Neural cell (in vitro differentiated cells): ENCODE results near the gene OGT. TPM values are rescaled to one million over a fixed set of nuclear protein-coding genes. Genes with fewer than 3 reads are reported as not detected.

Source experiments
- H2AFZ ChIP-seq: fragments of 200-600, 300-800 bp; sonication (generic), shearing (Covaris generic); 2 replicates; pipeline ENCODE4 v1.6.0; 2014; ENCODE audit warnings: low read depth, mild to moderate bottlenecking, antibody characterized with exemption, low read length, moderate library complexity
- H3F3A ChIP-seq: fragments of 200-600 bp; shearing (Covaris generic); 2 replicates; pipeline ENCODE4 v1.6.1; 2016; ENCODE audit warnings: mild to moderate bottlenecking, moderate library complexity, mixed read lengths, antibody characterized with exemption, low read length; ENCODE audit not compliant: insufficient read depth, poor library complexity, severe bottlenecking
- H3K27ac ChIP-seq: fragments of 200-600, 300-800 bp; sonication (generic), shearing (Covaris generic); 2 replicates; pipeline ENCODE4 v1.5.1; 2014; ENCODE audit warnings: mild to moderate bottlenecking, low read length, moderate library complexity
- H3K27me3 ChIP-seq: fragments of 300-800, 200-600 bp; sonication (generic), shearing (Covaris generic); 2 replicates; pipeline ENCODE4 v1.6.0; 2014; ENCODE audit warnings: mild to moderate bottlenecking, low read depth, low read length, moderate library complexity; ENCODE audit not compliant: insufficient read depth
- H3K36me3 ChIP-seq: fragments of 300-800, 200-600 bp; sonication (generic), shearing (Covaris generic); 2 replicates; pipeline ENCODE4 v1.5.1; 2014; ENCODE audit warnings: mild to moderate bottlenecking, antibody characterized with exemption, low read length, moderate library complexity; ENCODE audit not compliant: insufficient read depth
- H3K4me2 ChIP-seq: fragments of 300-800, 200-600 bp; sonication (generic), shearing (Covaris generic); 2 replicates; pipeline ENCODE4 v1.6.0; 2014; ENCODE audit warnings: mild to moderate bottlenecking, low read length
- H3K4me3 ChIP-seq: fragments of 300-800, 200-600 bp; sonication (generic), shearing (Covaris generic); 2 replicates; pipeline ENCODE4 v1.5.1; 2014; ENCODE audit warnings: mild to moderate bottlenecking, low read length, moderate library complexity
- H3K79me2 ChIP-seq: fragments of 200-600 bp; shearing (Covaris generic); replicated peaks from 2 replicates; pipeline ENCODE4 v1.6.0; 2014; ENCODE audit warnings: mild to moderate bottlenecking, low read length, moderate library complexity; ENCODE audit not compliant: insufficient read depth
- H3K9ac ChIP-seq: fragments of 300-800, 200-600 bp; sonication (generic), shearing (Covaris generic); 2 replicates; pipeline ENCODE4 v1.6.1; 2016; ENCODE audit warnings: mild to moderate bottlenecking, low read length, mixed read lengths
- H3K9me2 ChIP-seq: fragments of 200-600 bp; shearing (Covaris generic); 2 replicates; pipeline ENCODE4 v1.6.1; 2016; ENCODE audit warnings: mild to moderate bottlenecking, low read length, mixed read lengths; ENCODE audit not compliant: insufficient read depth
- H3K9me3 ChIP-seq: fragments of 200-600, 300-800 bp; sonication (generic), shearing (Covaris generic); 2 replicates; pipeline ENCODE4 v1.6.1; 2016; ENCODE audit warnings: mild to moderate bottlenecking, mixed run types, low read length, moderate library complexity, mixed read lengths
- H4K20me1 ChIP-seq: fragments of 200-600 bp; shearing (Covaris generic); 2 replicates; pipeline ENCODE4 v1.6.1; 2016; ENCODE audit warnings: mild to moderate bottlenecking, mixed run types; ENCODE audit not compliant: insufficient read depth
- CTCF ChIP-seq: fragments of 450-650 bp; IDR thresholded peaks from 2 replicates; pipeline ENCODE4 v1.5.1; 2014; ENCODE audit warnings: antibody characterized with exemption, mild to moderate bottlenecking, moderate library complexity; ENCODE audit not compliant: poor library complexity, severe bottlenecking
- EP300 ChIP-seq: fragments of 450-650 bp; conservative IDR thresholded peaks from 2 replicates; pipeline ENCODE4 v1.6.1; 2014; ENCODE audit warnings: antibody characterized with exemption, mild to moderate bottlenecking, moderate library complexity; ENCODE audit not compliant: poor library complexity, severe bottlenecking
- EZH2 ChIP-seq: fragments of 200-600, 300-800 bp; shearing (Covaris generic), sonication (generic); IDR thresholded peaks from 2 replicates; pipeline ENCODE4 v1.6.1; 2014; ENCODE audit warnings: antibody characterized with exemption, low read length, borderline replicate concordance, mild to moderate bottlenecking; ENCODE audit not compliant: insufficient read depth, poor library complexity, severe bottlenecking
- MXI1 ChIP-seq: fragments of 450-650 bp; conservative IDR thresholded peaks from 2 replicates; pipeline ENCODE4 v1.6.1; 2014; ENCODE audit warnings: antibody characterized with exemption, mild to moderate bottlenecking; ENCODE audit not compliant: poor library complexity, severe bottlenecking
- POLR2AphosphoS5 ChIP-seq: IDR thresholded peaks from 2 replicates; pipeline ENCODE4 v1.6.1; 2012
- RAD21 ChIP-seq: fragments of 450-650 bp; conservative IDR thresholded peaks from 2 replicates; pipeline ENCODE4 v1.6.1; 2014; ENCODE audit warnings: antibody characterized with exemption, mild to moderate bottlenecking, moderate library complexity
- REST ChIP-seq: IDR thresholded peaks from 2 replicates; pipeline ENCODE4 v1.6.1; 2012; ENCODE audit warnings: borderline replicate concordance
- SMC3 ChIP-seq: fragments of 450-650 bp; conservative IDR thresholded peaks from 2 replicates; pipeline ENCODE4 v1.6.1; 2014; ENCODE audit warnings: antibody characterized with exemption, mild to moderate bottlenecking, moderate library complexity; ENCODE audit not compliant: poor library complexity
- TAF1 ChIP-seq: IDR thresholded peaks from 2 replicates; pipeline ENCODE4 v1.6.1; 2012; ENCODE audit warnings: low read depth
- polyA plus RNA-seq: library from polyadenylated mRNA; depleted of rRNA; stranded (reverse); fragments of >200 nt; gene quantifications from 2 replicates; pipeline ENCODE4 v1.2.3, GENCODE V29; 2014

Gene OGT
- polyA plus RNA-seq, 1 donor from 2014 or later = 340 TPM

GRCh38 chrX:71550578-71550977 lies 17.7 kb downstream of the OGT start (continued):
- TF ChIP-seq REST (no peak), POLR2AphosphoS5 (no peak)

GRCh38 chrX:71556036-71556435 lies 23.1 kb downstream of the OGT start:
- Histone ChIP-seq H3K4me3 (no peak overlapping the region), H3K4me2 (no peak overlapping the region), H3F3A (no peaks in the 10 kb centered on the region), H3K79me2 (no peaks in the 10 kb centered on the region), H3K9me2 (no peaks in the 10 kb centered on the region), H3K9me3 (no peaks in the 10 kb centered on the region), H3K27ac (no peak overlapping the region), H3K9ac (no peak overlapping the region), H4K20me1 (no peaks in the 10 kb centered on the region), H3K36me3 (no peaks in the 10 kb centered on the region), H3K27me3 (no peaks in the 10 kb centered on the region), H2AFZ (no peak overlapping the region)
- TF ChIP-seq TAF1 (no peak), CTCF (no peak), MXI1 (no peak), EZH2 (no peak), RAD21 (no peak), POLR2AphosphoS5 (no peak), EP300 (no peak), REST (no peak), SMC3 (no peak)
